ENCODE data around the gene PIP4K2C. TPM values are rescaled to one million over a fixed set of nuclear protein-coding genes. Genes with fewer than 3 reads are reported as not detected.

The PIP4K2C gene
- total RNA-seq, 1 donor from 2014 or later, result 27.5 TPM

DNA sequence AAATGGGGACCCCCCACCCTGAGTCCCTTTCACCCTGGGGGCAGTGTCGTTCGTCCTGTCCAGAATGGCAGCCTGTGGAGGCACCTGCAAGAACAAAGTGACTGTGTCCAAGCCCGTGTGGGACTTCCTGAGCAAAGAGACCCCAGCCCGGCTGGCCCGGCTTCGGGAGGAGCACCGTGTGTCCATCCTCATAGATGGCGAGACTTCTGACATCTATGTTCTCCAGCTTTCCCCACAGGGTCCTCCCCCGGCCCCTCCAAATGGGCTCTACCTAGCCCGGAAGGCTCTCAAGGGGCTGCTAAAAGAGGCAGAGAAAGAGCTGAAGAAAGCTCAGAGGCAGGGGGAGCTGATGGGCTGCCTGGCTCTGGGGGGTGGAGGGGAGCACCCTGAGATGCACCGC lies 15.8 kb downstream of the PIP4K2C start:
- peak overlapping the region; percentile 84 for H3K4me3 Mint-ChIP-seq (ENCODE audit: unreplicated experiment)
- no peak for DNase-seq
- H3K27me3 Mint-ChIP-seq (ENCODE audit: unreplicated experiment), result peaks cover 16% of the 10 kb centered on the region
- peaks cover 10% of the 10 kb centered on the region for H3K36me3 Mint-ChIP-seq (ENCODE audit: unreplicated experiment)
- H3K4me1 Mint-ChIP-seq (ENCODE audit: low read depth, unreplicated experiment), result peaks cover 44% of the 10 kb centered on the region
- H3K9me3 Mint-ChIP-seq (ENCODE audit: unreplicated experiment), result peaks cover 22% of the 10 kb centered on the region
- peak overlapping the region; percentile 69 for H3K27ac Mint-ChIP-seq (ENCODE audit: unreplicated experiment)
- TF ChIP-seq, protein P1, sequence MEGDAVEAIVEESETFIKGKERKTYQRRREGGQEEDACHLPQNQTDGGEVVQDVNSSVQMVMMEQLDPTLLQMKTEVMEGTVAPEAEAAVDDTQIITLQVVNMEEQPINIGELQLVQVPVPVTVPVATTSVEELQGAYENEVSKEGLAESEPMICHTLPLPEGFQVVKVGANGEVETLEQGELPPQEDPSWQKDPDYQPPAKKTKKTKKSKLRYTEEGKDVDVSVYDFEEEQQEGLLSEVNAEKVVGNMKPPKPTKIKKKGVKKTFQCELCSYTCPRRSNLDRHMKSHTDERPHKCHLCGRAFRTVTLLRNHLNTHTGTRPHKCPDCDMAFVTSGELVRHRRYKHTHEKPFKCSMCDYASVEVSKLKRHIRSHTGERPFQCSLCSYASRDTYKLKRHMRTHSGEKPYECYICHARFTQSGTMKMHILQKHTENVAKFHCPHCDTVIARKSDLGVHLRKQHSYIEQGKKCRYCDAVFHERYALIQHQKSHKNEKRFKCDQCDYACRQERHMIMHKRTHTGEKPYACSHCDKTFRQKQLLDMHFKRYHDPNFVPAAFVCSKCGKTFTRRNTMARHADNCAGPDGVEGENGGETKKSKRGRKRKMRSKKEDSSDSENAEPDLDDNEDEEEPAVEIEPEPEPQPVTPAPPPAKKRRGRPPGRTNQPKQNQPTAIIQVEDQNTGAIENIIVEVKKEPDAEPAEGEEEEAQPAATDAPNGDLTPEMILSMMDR (IDR thresholded peaks at IDR 0.05; ENCODE audit: partially characterized antibody, unreplicated experiment), result no peak

DNA sequence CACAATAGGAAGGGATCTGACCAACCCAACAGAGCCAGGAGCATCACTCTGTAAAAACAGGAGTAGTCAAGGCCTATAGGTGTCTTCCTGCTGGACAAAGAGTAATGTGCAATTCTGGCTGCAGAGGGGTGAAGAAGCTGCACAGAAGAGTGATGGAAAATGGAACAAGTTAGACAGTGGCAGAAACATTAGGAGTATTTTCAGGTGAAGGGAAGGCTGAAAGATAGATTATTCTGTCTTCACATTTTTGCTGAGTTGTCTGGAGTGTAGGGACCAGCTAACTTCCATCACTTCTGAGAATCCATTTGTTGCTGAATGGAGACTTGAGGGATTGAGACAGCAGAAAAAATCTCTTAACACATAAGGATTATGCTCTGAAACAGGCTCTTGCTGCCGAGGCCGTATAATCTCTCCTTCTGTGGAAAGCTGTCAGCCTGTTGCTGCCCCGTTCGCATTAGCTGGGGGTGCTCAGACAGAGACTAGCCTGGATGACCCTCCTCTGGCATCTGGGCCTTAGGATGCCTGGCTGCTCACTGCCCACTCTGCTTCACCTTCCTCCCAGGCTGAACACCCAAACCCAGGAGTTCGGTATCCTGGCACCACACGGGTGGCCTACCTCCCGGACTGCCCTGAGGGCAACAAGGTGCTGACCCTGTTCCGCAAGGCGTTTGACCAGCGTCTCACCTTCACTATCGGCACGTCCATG lies 17.1 kb downstream of the PIP4K2C start:
- Mint-ChIP-seq H3K4me1 (ENCODE audit: low read depth, unreplicated experiment) (peaks cover 44% of the 10 kb centered on the region), H3K4me3 (ENCODE audit: unreplicated experiment) (peak overlapping the region; percentile 33), H3K27ac (ENCODE audit: unreplicated experiment) (no peak overlapping the region), H3K27me3 (ENCODE audit: unreplicated experiment) (peaks cover 18% of the 10 kb centered on the region), H3K9me3 (ENCODE audit: unreplicated experiment) (peaks cover 25% of the 10 kb centered on the region), H3K36me3 (ENCODE audit: unreplicated experiment) (peaks cover 2% of the 10 kb centered on the region)
- DNase-seq, result no peak
- TF ChIP-seq, protein P1 (IDR thresholded peaks at IDR 0.05; ENCODE audit: partially characterized antibody, unreplicated experiment), result no peak

DNA sequence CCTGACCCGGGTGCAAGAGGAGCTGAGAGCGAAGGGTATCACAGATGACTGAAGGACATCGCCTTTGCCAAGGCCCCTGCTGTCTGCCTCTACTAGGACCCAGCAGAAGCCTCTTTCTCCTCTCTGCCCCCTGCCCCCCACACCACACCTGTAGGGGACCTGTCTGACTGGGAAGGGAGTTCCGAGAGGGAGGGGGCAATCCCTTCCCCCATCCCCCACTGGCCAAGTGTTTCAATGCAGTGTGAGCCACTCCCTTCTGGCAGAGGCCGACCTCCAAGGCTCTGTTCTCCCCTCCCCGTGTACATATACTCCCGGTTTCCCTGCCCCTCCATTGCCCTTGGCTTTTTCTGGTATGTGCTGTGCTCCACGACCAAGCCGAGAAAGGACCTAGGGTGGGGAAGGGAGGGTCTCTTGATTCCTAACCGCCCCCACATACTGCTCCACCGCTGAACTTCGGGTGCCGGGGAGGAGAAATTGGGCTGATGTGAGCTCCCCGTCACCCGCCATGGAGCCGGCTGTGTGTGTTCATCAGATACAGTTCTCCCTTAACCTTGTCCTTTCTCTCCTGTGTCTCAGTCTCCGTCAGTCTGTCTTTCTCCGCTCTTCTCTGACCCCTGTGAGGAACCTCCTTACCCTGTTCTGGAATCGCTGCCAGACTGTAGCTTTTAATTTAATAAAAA lies 18.2 kb downstream of the PIP4K2C start:
- Mint-ChIP-seq H3K27ac (ENCODE audit: unreplicated experiment) (peak overlapping the region; percentile 52), H3K9me3 (ENCODE audit: unreplicated experiment) (peaks cover 22% of the 10 kb centered on the region), H3K27me3 (ENCODE audit: unreplicated experiment) (peaks cover 13% of the 10 kb centered on the region), H3K4me1 (ENCODE audit: low read depth, unreplicated experiment) (peaks cover 43% of the 10 kb centered on the region), H3K4me3 (ENCODE audit: unreplicated experiment) (peak overlapping the region; percentile 82), H3K36me3 (ENCODE audit: unreplicated experiment) (no peaks in the 10 kb centered on the region)
- peak; percentile 31 for DNase-seq
- TF ChIP-seq, protein P1 (IDR thresholded peaks at IDR 0.05; ENCODE audit: partially characterized antibody, unreplicated experiment), result no peak

DNA sequence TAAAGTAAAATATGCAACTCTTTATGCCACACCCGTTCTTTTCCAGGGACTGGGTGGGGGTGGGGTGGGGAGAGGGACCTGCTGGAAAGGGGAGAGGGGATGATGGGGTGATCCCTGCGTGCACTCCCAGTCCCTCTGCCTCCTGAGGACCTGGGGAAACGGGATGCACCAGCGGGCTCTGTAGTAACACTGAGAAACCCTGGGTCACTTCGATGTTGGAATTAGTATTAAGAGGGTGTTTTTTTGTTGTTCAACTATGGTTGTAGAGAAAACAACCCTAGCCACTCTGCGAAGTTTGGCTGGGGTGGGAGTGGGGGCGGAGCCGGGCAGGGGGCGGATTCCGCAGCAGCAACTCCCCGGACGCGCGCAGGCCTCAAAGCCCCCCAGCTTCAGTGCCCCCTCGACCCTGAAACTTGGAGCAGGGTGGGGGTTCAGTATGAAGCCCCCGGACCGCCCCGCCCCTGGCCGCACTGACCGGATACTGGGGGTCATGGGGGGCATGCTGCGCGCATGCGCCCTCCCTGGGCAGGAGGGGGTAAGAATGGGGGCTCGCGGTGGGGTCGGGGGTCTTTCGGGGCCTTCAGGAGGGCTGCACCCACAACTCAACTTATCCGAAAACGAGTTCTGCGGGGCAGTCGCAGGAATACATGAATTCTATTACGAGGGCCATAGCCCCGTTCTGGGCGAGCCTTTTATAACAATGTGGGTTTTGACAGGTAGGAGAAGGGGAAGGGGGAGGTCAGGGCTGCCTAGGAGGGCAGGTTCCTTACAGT lies 19.0 kb downstream of the PIP4K2C start:
- Mint-ChIP-seq H3K27me3 (ENCODE audit: unreplicated experiment) (peaks cover 13% of the 10 kb centered on the region), H3K4me3 (ENCODE audit: unreplicated experiment) (peak overlapping the region; percentile 88), H3K27ac (ENCODE audit: unreplicated experiment) (peak overlapping the region; percentile 85), H3K4me1 (ENCODE audit: low read depth, unreplicated experiment) (peaks cover 50% of the 10 kb centered on the region), H3K36me3 (ENCODE audit: unreplicated experiment) (no peaks in the 10 kb centered on the region), H3K9me3 (ENCODE audit: unreplicated experiment) (peaks cover 21% of the 10 kb centered on the region)
- TF ChIP-seq, protein P1 (IDR thresholded peaks at IDR 0.05; ENCODE audit: partially characterized antibody, unreplicated experiment), result no peak
- peak; percentile 23 for DNase-seq
